NB4 (cell line): Measurements from ENCODE around the gene CELSR1.

Experiments used
- POLR2A ChIP-seq: IDR thresholded peaks from 2 replicates; pipeline ENCODE4 v1.6.1; 2011; ENCODE audit warnings: mild to moderate bottlenecking; ENCODE audit not compliant: insufficient read length; ENCODE audit errors: extremely low read depth
- TF ChIP-seq, protein P1 (sequence below): IDR thresholded peaks from one replicate; pipeline ENCODE4 v1.5.1; 2012; ENCODE audit warnings: low read depth, low read length
- TF ChIP-seq, protein P2 (sequence below): IDR thresholded peaks from 2 replicates; pipeline ENCODE4 v1.6.1; 2011; ENCODE audit warnings: low read depth, low read length

- TF ChIP-seq, protein P1, sequence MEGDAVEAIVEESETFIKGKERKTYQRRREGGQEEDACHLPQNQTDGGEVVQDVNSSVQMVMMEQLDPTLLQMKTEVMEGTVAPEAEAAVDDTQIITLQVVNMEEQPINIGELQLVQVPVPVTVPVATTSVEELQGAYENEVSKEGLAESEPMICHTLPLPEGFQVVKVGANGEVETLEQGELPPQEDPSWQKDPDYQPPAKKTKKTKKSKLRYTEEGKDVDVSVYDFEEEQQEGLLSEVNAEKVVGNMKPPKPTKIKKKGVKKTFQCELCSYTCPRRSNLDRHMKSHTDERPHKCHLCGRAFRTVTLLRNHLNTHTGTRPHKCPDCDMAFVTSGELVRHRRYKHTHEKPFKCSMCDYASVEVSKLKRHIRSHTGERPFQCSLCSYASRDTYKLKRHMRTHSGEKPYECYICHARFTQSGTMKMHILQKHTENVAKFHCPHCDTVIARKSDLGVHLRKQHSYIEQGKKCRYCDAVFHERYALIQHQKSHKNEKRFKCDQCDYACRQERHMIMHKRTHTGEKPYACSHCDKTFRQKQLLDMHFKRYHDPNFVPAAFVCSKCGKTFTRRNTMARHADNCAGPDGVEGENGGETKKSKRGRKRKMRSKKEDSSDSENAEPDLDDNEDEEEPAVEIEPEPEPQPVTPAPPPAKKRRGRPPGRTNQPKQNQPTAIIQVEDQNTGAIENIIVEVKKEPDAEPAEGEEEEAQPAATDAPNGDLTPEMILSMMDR, result no peak
- TF ChIP-seq POLR2A, result no peak
- TF ChIP-seq, protein P2, sequence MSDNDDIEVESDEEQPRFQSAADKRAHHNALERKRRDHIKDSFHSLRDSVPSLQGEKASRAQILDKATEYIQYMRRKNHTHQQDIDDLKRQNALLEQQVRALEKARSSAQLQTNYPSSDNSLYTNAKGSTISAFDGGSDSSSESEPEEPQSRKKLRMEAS, result no peak
These were observed 26.0 kb downstream of the CELSR1 start for GRCh38 chr22:46511151-46512038.
